Mucosa of stomach (tissue), 1 donor: ENCODE results near the gene CAPN12.

ENCODE experiments used
- H3K27me3 ChIP-seq: one replicate; pipeline ENCODE4 v1.7.0; 2013; ENCODE audit warnings: mild to moderate bottlenecking, low read length; ENCODE audit not compliant: control insufficient read depth, insufficient read depth
- H3K36me3 ChIP-seq: one replicate; pipeline ENCODE4 v1.7.0; 2013; ENCODE audit warnings: low read length; ENCODE audit not compliant: control insufficient read depth, insufficient read depth
- H3K4me1 ChIP-seq: one replicate; pipeline ENCODE4 v1.7.0; 2013; ENCODE audit warnings: mild to moderate bottlenecking, low read length; ENCODE audit not compliant: control insufficient read depth, insufficient read depth
- H3K4me3 ChIP-seq: one replicate; pipeline ENCODE4 v1.7.0; 2013; ENCODE audit warnings: low read length
- H3K9ac ChIP-seq: one replicate; pipeline ENCODE4 v1.7.0; 2013; ENCODE audit warnings: mild to moderate bottlenecking, low read length, moderate library complexity
- H3K9me3 ChIP-seq: one replicate; pipeline ENCODE4 v1.7.0; 2013; ENCODE audit warnings: mild to moderate bottlenecking, low read length, moderate library complexity; ENCODE audit not compliant: control insufficient read depth
- donor health status: Pancreatic carcinoma.

CAPN12 gene

GRCh38 chr19:38699647-38700349 lies 44.5 kb downstream of the CAPN12 start:
- Histone ChIP-seq H3K4me1 (peaks cover 82% of the 10 kb centered on the region), H3K9me3 (no peaks in the 10 kb centered on the region), H3K9ac (peak overlapping the region; percentile 54), H3K4me3 (no peak overlapping the region), H3K27me3 (no peaks in the 10 kb centered on the region), H3K36me3 (peaks cover 45% of the 10 kb centered on the region)

- Histone ChIP-seq H3K9ac (no peak overlapping the region), H3K4me1 (peaks cover 89% of the 10 kb centered on the region), H3K27me3 (no peaks in the 10 kb centered on the region), H3K4me3 (no peak overlapping the region), H3K9me3 (no peaks in the 10 kb centered on the region), H3K36me3 (peaks cover 46% of the 10 kb centered on the region)
These were observed 45.3 kb downstream of the CAPN12 start for GRCh38 chr19:38699027-38699346.

GRCh38 chr19:38698225-38699026 lies 45.8 kb downstream of the CAPN12 start:
- no peaks in the 10 kb centered on the region for H3K9me3 ChIP-seq
- H3K4me1 ChIP-seq = peaks cover 94% of the 10 kb centered on the region
- H3K4me3 ChIP-seq = no peak overlapping the region
- H3K9ac ChIP-seq = no peak overlapping the region
- no peaks in the 10 kb centered on the region for H3K27me3 ChIP-seq
- H3K36me3 ChIP-seq = peaks cover 41% of the 10 kb centered on the region

GRCh38 chr19:38697641-38698071 lies 46.6 kb downstream of the CAPN12 start:
- Histone ChIP-seq H3K9me3 (no peaks in the 10 kb centered on the region), H3K4me3 (no peak overlapping the region), H3K36me3 (peaks cover 37% of the 10 kb centered on the region), H3K27me3 (no peaks in the 10 kb centered on the region), H3K9ac (peak overlapping the region; percentile 26), H3K4me1 (peaks cover 99% of the 10 kb centered on the region)

- Histone ChIP-seq H3K4me1 (peaks cover 99% of the 10 kb centered on the region), H3K9me3 (no peaks in the 10 kb centered on the region), H3K4me3 (no peak overlapping the region), H3K9ac (peak overlapping the region; percentile 26), H3K36me3 (peaks cover 32% of the 10 kb centered on the region), H3K27me3 (no peaks in the 10 kb centered on the region)
These were observed 47.1 kb downstream of the CAPN12 start for GRCh38 chr19:38697197-38697596.

- Histone ChIP-seq H3K36me3 (peaks cover 29% of the 10 kb centered on the region), H3K4me1 (peaks cover 99% of the 10 kb centered on the region), H3K4me3 (no peak overlapping the region), H3K9ac (peak overlapping the region; percentile 23), H3K27me3 (no peaks in the 10 kb centered on the region), H3K9me3 (no peaks in the 10 kb centered on the region)
These were observed 47.6 kb downstream of the CAPN12 start for GRCh38 chr19:38696729-38697055.

- H3K4me1 ChIP-seq = peaks cover 97% of the 10 kb centered on the region
- no peaks in the 10 kb centered on the region for H3K9me3 ChIP-seq
- peaks cover 23% of the 10 kb centered on the region for H3K36me3 ChIP-seq
- peak overlapping the region; percentile 23 for H3K9ac ChIP-seq
- H3K27me3 ChIP-seq = no peaks in the 10 kb centered on the region
- H3K4me3 ChIP-seq = no peak overlapping the region
These were observed 48.2 kb downstream of the CAPN12 start for GRCh38 chr19:38695832-38696728.

GRCh38 chr19:38695317-38695683 lies 49.0 kb downstream of the CAPN12 start:
- Histone ChIP-seq H3K4me1 (peaks cover 89% of the 10 kb centered on the region), H3K36me3 (peaks cover 16% of the 10 kb centered on the region), H3K9ac (no peak overlapping the region), H3K27me3 (no peaks in the 10 kb centered on the region), H3K9me3 (no peaks in the 10 kb centered on the region), H3K4me3 (no peak overlapping the region)

- H3K9ac ChIP-seq = peak overlapping the region; percentile 61
- no peak overlapping the region for H3K4me3 ChIP-seq
- peaks cover 15% of the 10 kb centered on the region for H3K36me3 ChIP-seq
- H3K27me3 ChIP-seq = no peaks in the 10 kb centered on the region
- peaks cover 72% of the 10 kb centered on the region for H3K4me1 ChIP-seq
- H3K9me3 ChIP-seq = no peaks in the 10 kb centered on the region
These were observed 50.7 kb downstream of the CAPN12 start for GRCh38 chr19:38693380-38694223.

GRCh38 chr19:38692458-38693379 lies 51.6 kb downstream of the CAPN12 start:
- Histone ChIP-seq H3K36me3 (peaks cover 14% of the 10 kb centered on the region), H3K4me3 (no peak overlapping the region), H3K9ac (peak overlapping the region; percentile 61), H3K27me3 (no peaks in the 10 kb centered on the region), H3K4me1 (peaks cover 63% of the 10 kb centered on the region), H3K9me3 (no peaks in the 10 kb centered on the region)
